Measurements from ENCODE around the gene MARCKSL1.

DNA sequence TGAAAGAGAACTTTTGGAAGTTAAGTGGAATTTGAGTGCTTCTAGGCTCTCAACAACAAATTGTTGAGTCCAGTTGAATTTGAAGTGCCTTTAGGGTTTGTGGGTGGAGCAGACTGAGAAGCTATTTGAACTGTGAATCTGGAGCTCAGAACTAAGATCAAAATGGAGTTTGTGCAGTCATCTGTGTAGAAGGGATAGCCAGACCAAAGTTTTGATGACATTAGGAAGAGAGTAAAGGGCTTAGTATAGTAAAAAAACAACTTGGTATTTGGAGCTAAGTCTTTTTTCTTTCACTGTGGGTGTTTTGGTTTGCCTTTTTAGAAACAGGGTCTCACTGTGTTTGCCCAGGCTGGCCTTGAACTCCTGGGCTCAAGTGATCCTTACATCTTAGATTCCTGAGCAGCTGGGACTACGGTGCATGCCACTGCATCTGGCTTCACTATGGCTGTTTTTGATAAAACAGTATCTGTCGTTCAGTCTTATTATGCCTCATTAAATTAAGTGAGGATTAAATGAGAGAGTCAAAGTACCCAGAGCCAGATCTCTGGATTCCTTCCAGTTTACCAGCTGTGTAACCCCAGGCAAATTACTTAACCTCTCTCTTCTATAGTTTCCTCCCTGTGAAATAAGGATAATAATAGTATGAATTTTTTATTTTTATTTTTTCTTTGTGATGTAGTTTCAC is 24.2 kb downstream of the MARCKSL1 start:
- no peak for TF ChIP-seq CTCF (IDR thresholded peaks at IDR 0.05)
- no peak for TF ChIP-seq POLR2A (IDR thresholded peaks at IDR 0.05)
